HG02623 (cell line): ENCODE measurements around the gene MAGEA12.
"Not testable (repeated sequence)": the region's sequence is repeated elsewhere in the genome, so short reads cannot be mapped to it uniquely, and the experiment has no call there.

Source experiments
- ATAC-seq: cut with Tn5 transposase; IDR thresholded peaks from one replicate; pipeline ENCODE4 v1.9.1; 2021; ENCODE audit warnings: moderate library complexity; ENCODE audit not compliant: unreplicated experiment

The MAGEA12 gene

GRCh38 chrX:152733261-152733975 lies at the start of gene MAGEA12, which contains the start of gene CSAG1:
MAGEA12 (plus strand) TSS chrX:152733757; CDS start chrX:152736162, 2,405 bp downstream.
CSAG1 (minus strand) TSS chrX:152733721; CDS start chrX:152732460, 1,261 bp downstream.
- no peak for ATAC-seq

- not testable (repeated sequence) for ATAC-seq
Observed at GRCh38 chrX:152697952-152698931, 35.3 kb upstream of the MAGEA12 start, which contains the start of gene MAGEA3. MAGEA3 (plus strand) TSS chrX:152698794; CDS start chrX:152700833, 2,039 bp downstream.

GRCh38 chrX:152700390-152700789 lies 33.2 kb upstream of the MAGEA12 start:
- not testable (repeated sequence) for ATAC-seq

GRCh38 chrX:152706500-152706899 lies 27.1 kb upstream of the MAGEA12 start:
- not testable (repeated sequence) for ATAC-seq

- ATAC-seq, result not testable (repeated sequence)
Observed at GRCh38 chrX:152709173-152709572, 24.4 kb upstream of the MAGEA12 start, which contains the start of gene CSAG2. CSAG2 (minus strand) TSS chrX:152709273; CDS start chrX:152709112, 161 bp downstream.

GRCh38 chrX:152713195-152713594 lies 20.4 kb upstream of the MAGEA12 start:
- not testable (repeated sequence) for ATAC-seq

- not testable (repeated sequence) for ATAC-seq
Observed at GRCh38 chrX:152713815-152714787, 19.5 kb upstream of the MAGEA12 start, which contains the start of gene MAGEA2B. MAGEA2B (plus strand) TSS chrX:152714628; CDS start chrX:152717107, 2,479 bp downstream.

GRCh38 chrX:152725409-152725808 lies 8.1 kb upstream of the MAGEA12 start:
- ATAC-seq, result no peak

GRCh38 chrX:152734143-152734858 lies 744 bp downstream of the MAGEA12 start:
- not testable (repeated sequence) for ATAC-seq

GRCh38 chrX:152735101-152735500 lies 1.5 kb downstream of the MAGEA12 start:
- no peak for ATAC-seq

GRCh38 chrX:152735860-152736511 lies 2.4 kb downstream of the MAGEA12 start:
- no peak for ATAC-seq

GRCh38 chrX:152736528-152736927 lies 3.0 kb downstream of the MAGEA12 start:
- not testable (repeated sequence) for ATAC-seq

GRCh38 chrX:152738560-152738959 lies 5.0 kb downstream of the MAGEA12 start:
- ATAC-seq, result no peak

GRCh38 chrX:152753686-152754650 lies 20.4 kb downstream of the MAGEA12 start, which contains the start of gene MAGEA2:
MAGEA2 (minus strand) TSS chrX:152753842; CDS start chrX:152751363, 2,479 bp downstream.
- not testable (repeated sequence) for ATAC-seq

- not testable (repeated sequence) for ATAC-seq
Observed at GRCh38 chrX:152754871-152755270, 21.3 kb downstream of the MAGEA12 start.

- ATAC-seq, result not testable (repeated sequence)
Observed at GRCh38 chrX:152758918-152759317, 25.4 kb downstream of the MAGEA12 start, which contains the start of gene CSAG3. CSAG3 (plus strand) TSS chrX:152759218.

- ATAC-seq, result not testable (repeated sequence)
Observed at GRCh38 chrX:152759544-152759943, 26.0 kb downstream of the MAGEA12 start.
